ENCODE results near the gene TENM4. TPM values are rescaled to one million over a fixed set of nuclear protein-coding genes. Genes with fewer than 3 reads are reported as not detected.

TENM4 gene
- total RNA-seq, 2 experiments from 2014 or later = not detected

- Mint-ChIP-seq H3K4me1 (ENCODE audit: low read depth) (no peaks in the 10 kb centered on the region), H3K27ac (no peak overlapping the region), H3K36me3 (ENCODE audit: low read depth) (no peaks in the 10 kb centered on the region), H3K9me3 (ENCODE audit: insufficient read depth) (no peaks in the 10 kb centered on the region), H3K27me3 (ENCODE audit: low read depth) (no peaks in the 10 kb centered on the region), H3K4me3 (no peak overlapping the region)
- DNase-seq = no peak
- ChIA-PET CTCF (no interaction called here), POLR2A (no interaction called here)
- ATAC-seq = no peak
Measured at GRCh38 chr11:79155237-79155636, 285.6 kb downstream of the TENM4 start.

GRCh38 chr11:79152511-79152910 lies 288.3 kb downstream of the TENM4 start:
- Mint-ChIP-seq H3K4me1 (ENCODE audit: low read depth) (no peaks in the 10 kb centered on the region), H3K36me3 (ENCODE audit: low read depth) (no peaks in the 10 kb centered on the region), H3K27me3 (ENCODE audit: low read depth) (no peaks in the 10 kb centered on the region), H3K27ac (no peak overlapping the region), H3K4me3 (no peak overlapping the region), H3K9me3 (ENCODE audit: insufficient read depth) (no peaks in the 10 kb centered on the region)
- CTCF ChIA-PET = no interaction called here
- ATAC-seq (no peak), DNase-seq (no peak)
- POLR2A ChIA-PET = no interaction called here

- POLR2A ChIA-PET = no interaction called here
- ATAC-seq = no peak
Measured at GRCh38 chr11:79151396-79151795, 289.4 kb downstream of the TENM4 start.

GRCh38 chr11:79150966-79151365 lies 289.9 kb downstream of the TENM4 start:
- CTCF ChIA-PET = no interaction called here
- no peaks in the 10 kb centered on the region for H3K36me3 Mint-ChIP-seq (ENCODE audit: low read depth)
- H3K4me3 Mint-ChIP-seq = no peak overlapping the region
- ATAC-seq = no peak
- no peaks in the 10 kb centered on the region for H3K4me1 Mint-ChIP-seq (ENCODE audit: low read depth)
- POLR2A ChIA-PET = no interaction called here
- no peak overlapping the region for H3K27ac Mint-ChIP-seq
- no peak for DNase-seq
- no peaks in the 10 kb centered on the region for H3K9me3 Mint-ChIP-seq (ENCODE audit: insufficient read depth)
- no peaks in the 10 kb centered on the region for H3K27me3 Mint-ChIP-seq (ENCODE audit: low read depth)

More at GRCh38 chr11:79151396-79151795, 289.4 kb downstream of the TENM4 start:
- no peak for DNase-seq
- Mint-ChIP-seq H3K36me3 (ENCODE audit: low read depth) (no peaks in the 10 kb centered on the region), H3K27me3 (ENCODE audit: low read depth) (no peaks in the 10 kb centered on the region), H3K4me1 (ENCODE audit: low read depth) (no peaks in the 10 kb centered on the region), H3K27ac (no peak overlapping the region), H3K9me3 (ENCODE audit: insufficient read depth) (no peaks in the 10 kb centered on the region), H3K4me3 (no peak overlapping the region)
- CTCF ChIA-PET = no interaction called here

- Mint-ChIP-seq H3K4me3 (no peak overlapping the region), H3K27ac (no peak overlapping the region), H3K9me3 (ENCODE audit: insufficient read depth) (no peaks in the 10 kb centered on the region), H3K36me3 (ENCODE audit: low read depth) (no peaks in the 10 kb centered on the region), H3K27me3 (ENCODE audit: low read depth) (no peaks in the 10 kb centered on the region), H3K4me1 (ENCODE audit: low read depth) (no peaks in the 10 kb centered on the region)
- ChIA-PET POLR2A (no interaction called here), CTCF (no interaction called here)
- no peak for ATAC-seq
- no peak for DNase-seq
Measured at GRCh38 chr11:79150320-79150719, 290.5 kb downstream of the TENM4 start.

- Mint-ChIP-seq H3K4me3 (no peak overlapping the region), H3K27me3 (ENCODE audit: low read depth) (no peaks in the 10 kb centered on the region), H3K27ac (no peak overlapping the region), H3K9me3 (ENCODE audit: insufficient read depth) (no peaks in the 10 kb centered on the region), H3K4me1 (ENCODE audit: low read depth) (no peaks in the 10 kb centered on the region), H3K36me3 (ENCODE audit: low read depth) (no peaks in the 10 kb centered on the region)
- CTCF ChIA-PET = no interaction called here
- no peak for DNase-seq
- POLR2A ChIA-PET = interaction anchor here (0.6 kb wide), 1 partner anchor 166 kb away, joined by 3 read pairs; no protein-coding TSS in a partner anchor
- no peak for ATAC-seq
Measured at GRCh38 chr11:79147731-79148130, 293.1 kb downstream of the TENM4 start.

- ChIA-PET CTCF (no interaction called here), POLR2A (no interaction called here)
- DNase-seq (no peak), ATAC-seq (no peak)
- no peaks in the 10 kb centered on the region for H3K9me3 Mint-ChIP-seq (ENCODE audit: insufficient read depth)
- H3K4me1 Mint-ChIP-seq (ENCODE audit: low read depth) = no peaks in the 10 kb centered on the region
- no peak overlapping the region for H3K27ac Mint-ChIP-seq
- no peaks in the 10 kb centered on the region for H3K36me3 Mint-ChIP-seq (ENCODE audit: low read depth)
- H3K27me3 Mint-ChIP-seq (ENCODE audit: low read depth) = no peaks in the 10 kb centered on the region
- no peak overlapping the region for H3K4me3 Mint-ChIP-seq
Measured at GRCh38 chr11:79147011-79147410, 293.8 kb downstream of the TENM4 start.

- no peaks in the 10 kb centered on the region for H3K27me3 Mint-ChIP-seq (ENCODE audit: low read depth)
- CTCF ChIA-PET = no interaction called here
- no peaks in the 10 kb centered on the region for H3K4me1 Mint-ChIP-seq (ENCODE audit: low read depth)
- no peaks in the 10 kb centered on the region for H3K9me3 Mint-ChIP-seq (ENCODE audit: insufficient read depth)
- no peak overlapping the region for H3K4me3 Mint-ChIP-seq
- POLR2A ChIA-PET = no interaction called here
- DNase-seq = peak; percentile 25
- H3K27ac Mint-ChIP-seq = no peak overlapping the region
- peak; percentile 51 for ATAC-seq
- no peaks in the 10 kb centered on the region for H3K36me3 Mint-ChIP-seq (ENCODE audit: low read depth)
Measured at GRCh38 chr11:79139900-79140299, 300.9 kb downstream of the TENM4 start.

- no peak for ATAC-seq
- ChIA-PET CTCF (no interaction called here), POLR2A (no interaction called here)
- no peaks in the 10 kb centered on the region for H3K27me3 Mint-ChIP-seq (ENCODE audit: low read depth)
- H3K27ac Mint-ChIP-seq = no peak overlapping the region
- H3K4me1 Mint-ChIP-seq (ENCODE audit: low read depth) = no peaks in the 10 kb centered on the region
- H3K4me3 Mint-ChIP-seq = no peak overlapping the region
- no peaks in the 10 kb centered on the region for H3K36me3 Mint-ChIP-seq (ENCODE audit: low read depth)
- no peak for DNase-seq
- no peaks in the 10 kb centered on the region for H3K9me3 Mint-ChIP-seq (ENCODE audit: insufficient read depth)
Measured at GRCh38 chr11:79129702-79130101, 311.1 kb downstream of the TENM4 start.

GRCh38 chr11:79128291-79128690 lies 312.5 kb downstream of the TENM4 start:
- Mint-ChIP-seq H3K9me3 (ENCODE audit: insufficient read depth) (no peaks in the 10 kb centered on the region), H3K4me3 (no peak overlapping the region), H3K27me3 (ENCODE audit: low read depth) (no peaks in the 10 kb centered on the region), H3K4me1 (ENCODE audit: low read depth) (no peaks in the 10 kb centered on the region), H3K36me3 (ENCODE audit: low read depth) (no peaks in the 10 kb centered on the region), H3K27ac (no peak overlapping the region)
- no peak for DNase-seq
- ChIA-PET CTCF (no interaction called here), POLR2A (no interaction called here)
- ATAC-seq = no peak

GRCh38 chr11:79122759-79123158 lies 318.1 kb downstream of the TENM4 start:
- ATAC-seq = no peak
- no peak for DNase-seq
- H3K27ac Mint-ChIP-seq = no peak overlapping the region
- no peaks in the 10 kb centered on the region for H3K27me3 Mint-ChIP-seq (ENCODE audit: low read depth)
- H3K9me3 Mint-ChIP-seq (ENCODE audit: insufficient read depth) = no peaks in the 10 kb centered on the region
- no peaks in the 10 kb centered on the region for H3K36me3 Mint-ChIP-seq (ENCODE audit: low read depth)
- H3K4me3 Mint-ChIP-seq = no peak overlapping the region
- ChIA-PET POLR2A (no interaction called here), CTCF (no interaction called here)
- H3K4me1 Mint-ChIP-seq (ENCODE audit: low read depth) = no peaks in the 10 kb centered on the region

- Mint-ChIP-seq H3K27me3 (ENCODE audit: low read depth) (no peaks in the 10 kb centered on the region), H3K27ac (no peak overlapping the region), H3K36me3 (ENCODE audit: low read depth) (no peaks in the 10 kb centered on the region), H3K4me1 (ENCODE audit: low read depth) (no peaks in the 10 kb centered on the region), H3K9me3 (ENCODE audit: insufficient read depth) (no peaks in the 10 kb centered on the region), H3K4me3 (no peak overlapping the region)
- ATAC-seq (no peak), DNase-seq (no peak)
- ChIA-PET POLR2A (no interaction called here), CTCF (no interaction called here)
Measured at GRCh38 chr11:79121351-79121750, 319.5 kb downstream of the TENM4 start.

GRCh38 chr11:79119491-79120284 lies 321.1 kb downstream of the TENM4 start:
- Mint-ChIP-seq H3K9me3 (ENCODE audit: insufficient read depth) (no peaks in the 10 kb centered on the region), H3K27ac (no peak overlapping the region), H3K4me3 (no peak overlapping the region), H3K36me3 (ENCODE audit: low read depth) (no peaks in the 10 kb centered on the region), H3K27me3 (ENCODE audit: low read depth) (no peaks in the 10 kb centered on the region), H3K4me1 (ENCODE audit: low read depth) (no peaks in the 10 kb centered on the region)
- no peak for ATAC-seq
- ChIA-PET POLR2A (no interaction called here), CTCF (no interaction called here)
- no peak for DNase-seq

Measured in activated CD8-positive, alpha-beta T cell treated with anti-CD3 and anti-CD28 coated beads, Interleukin-2, amount 10 ng/mL, durations not matched to agents 7 days and 5 days (primary cell).